Dorsolateral prefrontal cortex (tissue), 118 donors: Measurements from ENCODE around the gene KRTAP10-5. TPM values are rescaled to one million over a fixed set of nuclear protein-coding genes. Genes with fewer than 3 reads are reported as not detected.

Experiments used
- total RNA-seq, 120 experiments: library from RNA; stranded (reverse); gene quantifications; one replicate each; pipeline versions ENCODE4 v1.2.3 to v1.2.4, GENCODE V29; 2022

The KRTAP10-5 gene
- total RNA-seq, 120 experiments from 2014 or later, result not detected

Other genes starting within 250 kb of the KRTAP10-5 start
- gene CFAP410, start 241.2 kb downstream of the KRTAP10-5 start, total RNA-seq, result 10 to 100 TPM; 23.3 to 59.4 (median 39.0) TPM
- 10 to 100 TPM; 29.8 to 83.7 (median 54.3) TPM for gene TRPM2, start 227.0 kb downstream of the KRTAP10-5 start, total RNA-seq
- 1 to 10 TPM in 42 of 120 experiments, under 1 TPM in 78; 0.15 to 4.1 (median 0.88) TPM for gene LRRC3, start 125.1 kb downstream of the KRTAP10-5 start, total RNA-seq
- under 1 TPM in 1 of 120 experiments, not detected in 119; 0.31 TPM for gene KRTAP10-1, start 40.4 kb downstream of the KRTAP10-5 start, total RNA-seq
- gene KRTAP10-2, start 29.1 kb downstream of the KRTAP10-5 start, total RNA-seq, result 1 to 10 TPM in 2 of 120 experiments, under 1 TPM in 2, not detected in 116; 0.44 to 1.8 (median 1.1) TPM
- under 1 TPM in 3 of 120 experiments, not detected in 117; 0.53 to 0.59 (median 0.55) TPM for gene KRTAP10-3, start 21.8 kb downstream of the KRTAP10-5 start, total RNA-seq
- not detected for gene KRTAP10-4, start 6.9 kb downstream of the KRTAP10-5 start, total RNA-seq
- not detected for gene KRTAP10-6, start 11.9 kb upstream of the KRTAP10-5 start, total RNA-seq
- not detected for gene KRTAP10-7, start 20.0 kb upstream of the KRTAP10-5 start, total RNA-seq
- gene KRTAP10-8, start 31.5 kb upstream of the KRTAP10-5 start, total RNA-seq, result not detected
- not detected for gene KRTAP10-9, start 46.5 kb upstream of the KRTAP10-5 start, total RNA-seq
- not detected for gene KRTAP10-10, start 56.8 kb upstream of the KRTAP10-5 start, total RNA-seq
- gene KRTAP10-11, start 65.8 kb upstream of the KRTAP10-5 start, total RNA-seq, result not detected
- not detected for gene KRTAP12-4, start 74.1 kb upstream of the KRTAP10-5 start, total RNA-seq
- not detected for gene KRTAP12-3, start 77.3 kb upstream of the KRTAP10-5 start, total RNA-seq
- not detected for gene KRTAP12-2, start 86.3 kb upstream of the KRTAP10-5 start, total RNA-seq
- gene KRTAP12-1, start 101.6 kb upstream of the KRTAP10-5 start, total RNA-seq, result under 1 TPM in 1 of 120 experiments, not detected in 119; 0.91 TPM
- gene KRTAP10-12, start 116.6 kb upstream of the KRTAP10-5 start, total RNA-seq, result not detected
- gene TSPEAR, start 131.0 kb upstream of the KRTAP10-5 start, total RNA-seq, result 1 to 10 TPM in 1 of 120 experiments, under 1 TPM in 66, not detected in 53; 0.12 to 1.0 (median 0.28) TPM
- gene UBE2G2, start 221.2 kb upstream of the KRTAP10-5 start, total RNA-seq, result 100 to 1,000 TPM in 7 of 120 experiments, 10 to 100 TPM in 113; 62.2 to 111 (median 84.5) TPM
- 100 to 1,000 TPM in 16 of 120 experiments, 10 to 100 TPM in 104; 44.1 to 127 (median 83.9) TPM for gene SUMO3, start 237.5 kb upstream of the KRTAP10-5 start, total RNA-seq